Osteocyte (in vitro differentiated cells): ENCODE data around the gene HCN2. TPM values are rescaled to one million over a fixed set of nuclear protein-coding genes. Genes with fewer than 3 reads are reported as not detected.
A peak's percentile ranks its signal among the peaks of the same experiment; 100 is the strongest.

Experiments
- DNase-seq: peaks from one replicate; pipeline ENCODE4 v3.0.0; 2021; ENCODE audit warnings: mixed read lengths; ENCODE audit not compliant: unreplicated experiment; ENCODE audit errors: extremely low spot score
- H3K27ac Mint-ChIP-seq: one replicate; pipeline ENCODE4 v1.8.0; 2021; ENCODE audit warnings: mild to moderate bottlenecking, mixed read lengths; ENCODE audit not compliant: unreplicated experiment
- H3K27me3 Mint-ChIP-seq: one replicate; pipeline ENCODE4 v1.8.0; 2021; ENCODE audit warnings: mixed read lengths; ENCODE audit not compliant: unreplicated experiment
- H3K36me3 Mint-ChIP-seq: one replicate; pipeline ENCODE4 v1.8.0; 2021; ENCODE audit warnings: mixed read lengths; ENCODE audit not compliant: unreplicated experiment
- H3K4me1 Mint-ChIP-seq: one replicate; pipeline ENCODE4 v1.8.0; 2021; ENCODE audit warnings: mixed read lengths; ENCODE audit not compliant: unreplicated experiment
- H3K4me3 Mint-ChIP-seq: one replicate; pipeline ENCODE4 v1.8.0; 2021; ENCODE audit warnings: mild to moderate bottlenecking, moderate library complexity, mixed read lengths; ENCODE audit not compliant: unreplicated experiment
- H3K9me3 Mint-ChIP-seq: one replicate; pipeline ENCODE4 v1.8.0; 2021; ENCODE audit warnings: mixed read lengths; ENCODE audit not compliant: unreplicated experiment
- total RNA-seq: library from RNA; stranded (reverse); gene quantifications from 2 replicates; pipeline ENCODE4 v1.2.1, GENCODE V29; 2021
- TF ChIP-seq, protein P1 (sequence below): fragments of 200-600 bp; sonication (generic); IDR thresholded peaks from 2 replicates; pipeline ENCODE4 v1.5.0; 2021; ENCODE audit warnings: antibody characterized with exemption, mild to moderate bottlenecking, moderate library complexity

The HCN2 gene
- total RNA-seq, 1 donor from 2014 or later, result 28.3 TPM

DNA sequence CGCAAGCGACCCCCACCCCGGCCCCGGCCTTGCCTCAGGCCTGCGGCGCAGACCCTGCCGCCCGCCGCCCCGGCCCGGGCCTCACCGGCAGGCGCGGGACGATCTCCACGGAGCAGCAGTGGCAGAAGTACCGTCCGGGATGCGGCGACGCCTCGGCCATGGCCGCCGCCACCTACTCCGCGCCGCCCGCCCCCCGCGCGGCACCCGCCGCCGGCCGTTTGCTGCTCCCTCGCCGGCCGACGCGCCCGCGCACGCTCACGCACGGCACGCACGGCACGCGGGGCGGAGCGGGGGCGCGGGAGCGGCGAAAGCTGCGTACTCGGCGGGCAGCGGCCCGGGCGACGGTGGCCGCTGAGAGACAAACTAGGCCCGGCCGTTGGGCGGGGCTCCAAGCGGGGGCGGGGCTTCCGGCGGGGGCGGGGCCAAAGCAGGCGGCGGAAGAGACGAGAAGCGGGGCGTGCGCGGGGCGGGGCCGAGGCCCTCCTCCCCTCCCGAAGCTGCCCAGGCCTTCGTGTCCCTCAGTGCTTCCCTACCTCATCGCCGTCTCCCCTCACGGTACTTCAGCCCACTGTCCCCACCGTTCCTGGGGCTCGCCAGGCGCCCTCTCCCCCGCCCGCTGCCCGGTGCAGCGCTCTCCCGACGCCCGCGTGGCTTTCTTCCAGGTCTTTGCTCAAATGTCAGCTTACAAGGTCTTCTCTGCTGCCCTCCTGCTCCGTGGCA lies 73.4 kb downstream of the HCN2 start, which contains the start of gene RNF126:
TSS of gene RNF126 (minus strand) at position 253 of the 720 bp plus-strand sequence. CDS start at position 160, 93 bp downstream.
- TF ChIP-seq, protein P1, sequence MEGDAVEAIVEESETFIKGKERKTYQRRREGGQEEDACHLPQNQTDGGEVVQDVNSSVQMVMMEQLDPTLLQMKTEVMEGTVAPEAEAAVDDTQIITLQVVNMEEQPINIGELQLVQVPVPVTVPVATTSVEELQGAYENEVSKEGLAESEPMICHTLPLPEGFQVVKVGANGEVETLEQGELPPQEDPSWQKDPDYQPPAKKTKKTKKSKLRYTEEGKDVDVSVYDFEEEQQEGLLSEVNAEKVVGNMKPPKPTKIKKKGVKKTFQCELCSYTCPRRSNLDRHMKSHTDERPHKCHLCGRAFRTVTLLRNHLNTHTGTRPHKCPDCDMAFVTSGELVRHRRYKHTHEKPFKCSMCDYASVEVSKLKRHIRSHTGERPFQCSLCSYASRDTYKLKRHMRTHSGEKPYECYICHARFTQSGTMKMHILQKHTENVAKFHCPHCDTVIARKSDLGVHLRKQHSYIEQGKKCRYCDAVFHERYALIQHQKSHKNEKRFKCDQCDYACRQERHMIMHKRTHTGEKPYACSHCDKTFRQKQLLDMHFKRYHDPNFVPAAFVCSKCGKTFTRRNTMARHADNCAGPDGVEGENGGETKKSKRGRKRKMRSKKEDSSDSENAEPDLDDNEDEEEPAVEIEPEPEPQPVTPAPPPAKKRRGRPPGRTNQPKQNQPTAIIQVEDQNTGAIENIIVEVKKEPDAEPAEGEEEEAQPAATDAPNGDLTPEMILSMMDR, result no peak
- Mint-ChIP-seq H3K27ac (peak within 1 kb of the TSS; percentile 80), H3K4me1 (peaks cover 36% of the 10 kb centered on the region), H3K4me3 (peak within 1 kb of the TSS; percentile 79), H3K9me3 (no peaks in the 10 kb centered on the region), H3K36me3 (no peaks in the 10 kb centered on the region), H3K27me3 (no peaks in the 10 kb centered on the region)
- DNase-seq, result peak; percentile 96

DNA sequence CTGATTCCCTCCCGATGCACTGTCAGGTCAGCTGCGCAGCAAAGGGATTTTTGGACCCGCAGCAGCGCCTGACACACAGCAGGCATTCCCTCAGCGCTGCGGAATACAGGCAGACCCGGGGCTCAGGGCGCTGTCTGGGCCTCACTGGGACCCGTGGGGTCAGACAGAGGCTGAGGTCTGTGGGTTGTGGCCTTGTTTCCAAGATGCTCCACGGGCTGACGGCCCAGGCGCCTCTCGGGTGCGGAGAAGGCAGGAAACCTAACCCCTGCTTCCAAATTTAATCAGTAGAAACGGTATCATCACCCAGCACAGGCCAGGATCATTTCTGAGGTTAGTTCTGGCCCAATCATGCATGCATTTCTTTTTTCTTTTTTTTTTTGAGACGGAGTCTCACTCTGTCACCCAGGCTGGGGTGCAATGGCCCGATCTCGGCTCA lies 74.0 kb downstream of the HCN2 start:
- Mint-ChIP-seq H3K9me3 (no peaks in the 10 kb centered on the region), H3K27me3 (no peaks in the 10 kb centered on the region), H3K36me3 (no peaks in the 10 kb centered on the region), H3K4me3 (peak overlapping the region; percentile 70), H3K4me1 (peaks cover 37% of the 10 kb centered on the region), H3K27ac (peak overlapping the region; percentile 80)
- DNase-seq, result no peak
- TF ChIP-seq, protein P1, result no peak

DNA sequence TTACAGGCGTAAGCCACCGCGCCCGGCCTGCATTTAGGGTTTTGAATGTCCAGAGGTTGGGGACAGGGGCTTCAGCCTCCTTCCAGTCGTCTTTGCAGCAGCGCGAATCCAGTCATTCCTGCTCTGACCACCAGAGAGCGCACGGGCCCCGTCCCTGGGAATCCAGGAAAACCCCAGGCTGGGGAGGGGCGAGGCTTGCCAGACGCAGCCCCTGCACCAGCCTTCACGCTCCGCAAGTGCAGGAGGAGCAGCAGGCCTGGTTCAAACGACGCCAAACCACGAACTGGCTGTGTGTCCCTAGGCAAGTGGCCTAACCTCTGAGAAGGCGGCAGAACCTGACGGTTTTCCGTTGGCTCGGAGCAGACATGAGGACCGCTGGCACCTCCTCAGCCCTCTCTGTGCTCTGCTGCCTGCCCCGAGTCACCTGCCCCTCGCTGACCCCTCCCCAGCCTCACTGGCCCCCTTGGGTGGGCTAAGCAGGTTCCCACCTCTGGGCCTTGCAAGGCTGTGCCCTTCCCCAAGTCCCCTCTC lies 75.3 kb downstream of the HCN2 start:
- TF ChIP-seq, protein P1, result peak; percentile 98
- H3K9me3 Mint-ChIP-seq, result peaks cover 4% of the 10 kb centered on the region
- peak overlapping the region; percentile 53 for H3K4me3 Mint-ChIP-seq
- H3K4me1 Mint-ChIP-seq, result peaks cover 36% of the 10 kb centered on the region
- no peaks in the 10 kb centered on the region for H3K36me3 Mint-ChIP-seq
- peak overlapping the region; percentile 52 for H3K27ac Mint-ChIP-seq
- no peaks in the 10 kb centered on the region for H3K27me3 Mint-ChIP-seq
- peak; percentile 95 for DNase-seq

Other genes with a start within 250 kb of the HCN2 start
- gene MIER2, start 245.1 kb upstream of the HCN2 start, total RNA-seq, result 31.6 and 35.9 TPM in 2 replicates
- 0.97 and 1.2 TPM in 2 replicates for gene C2CD4C, start 180.7 kb upstream of the HCN2 start, total RNA-seq
- gene SHC2, start 128.8 kb upstream of the HCN2 start, total RNA-seq, result 61.2 and 61.7 TPM in 2 replicates
- 1.1 and 1.3 TPM in 2 replicates for gene MADCAM1, start 93.4 kb upstream of the HCN2 start, total RNA-seq
- 24.3 and 25.4 TPM in 2 replicates for gene TPGS1, start 82.4 kb upstream of the HCN2 start, total RNA-seq
- 65.3 and 69.0 TPM in 2 replicates for gene CDC34, start 58.1 kb upstream of the HCN2 start, total RNA-seq
- not detected in 2 replicates for gene GZMM, start 45.8 kb upstream of the HCN2 start, total RNA-seq
- 816 and 859 TPM in 2 replicates for gene BSG, start 17.3 kb upstream of the HCN2 start, total RNA-seq
- gene POLRMT, start 43.7 kb downstream of the HCN2 start, total RNA-seq, result 44.6 and 47.6 TPM in 2 replicates
- 0.81 TPM in 1 of 2 replicates, not detected in the other for gene FGF22, start 50.0 kb downstream of the HCN2 start, total RNA-seq
- 37.3 and 40.8 TPM in 2 replicates for gene RNF126, start 73.3 kb downstream of the HCN2 start, total RNA-seq
- gene FSTL3, start 86.5 kb downstream of the HCN2 start, total RNA-seq, result 109 and 111 TPM in 2 replicates
- gene PRSS57, start 105.6 kb downstream of the HCN2 start, total RNA-seq, result not detected in 2 replicates
- gene PALM, start 119.1 kb downstream of the HCN2 start, total RNA-seq, result 236 and 251 TPM in 2 replicates
- 1.1 and 1.3 TPM in 2 replicates for gene MISP, start 161.2 kb downstream of the HCN2 start, total RNA-seq
- gene PTBP1, start 207.6 kb downstream of the HCN2 start, total RNA-seq, result 339 and 370 TPM in 2 replicates
- gene PLPPR3, start 232.1 kb downstream of the HCN2 start, total RNA-seq, result 18.2 and 19.4 TPM in 2 replicates
- gene AZU1, start 238.0 kb downstream of the HCN2 start, total RNA-seq, result 0.91 and 1.0 TPM in 2 replicates